ENCODE results near the gene ROBO1.
A peak's percentile ranks its signal among the peaks of the same experiment; 100 is the strongest.

The ROBO1 gene

GRCh38 chr3:78974181-78974790 lies 793.5 kb downstream of the ROBO1 start:
- no peak for DNase-seq (ENCODE audit: low spot score)

GRCh38 chr3:78972617-78973301 lies 795.0 kb downstream of the ROBO1 start:
- DNase-seq (ENCODE audit: low spot score): no peak

GRCh38 chr3:78970656-78971055 lies 797.1 kb downstream of the ROBO1 start:
- DNase-seq (ENCODE audit: low spot score): no peak

- DNase-seq (ENCODE audit: low spot score): no peak
These were observed 798.3 kb downstream of the ROBO1 start for GRCh38 chr3:78969483-78969882.

GRCh38 chr3:78967061-78967460 lies 800.7 kb downstream of the ROBO1 start:
- DNase-seq (ENCODE audit: low spot score): peak; percentile 37

GRCh38 chr3:78963771-78964170 lies 804.0 kb downstream of the ROBO1 start:
- DNase-seq (ENCODE audit: low spot score): no peak

GRCh38 chr3:78957456-78957855 lies 810.3 kb downstream of the ROBO1 start:
- DNase-seq (ENCODE audit: low spot score): no peak

- no peak for DNase-seq (ENCODE audit: low spot score)
These were observed 816.4 kb downstream of the ROBO1 start for GRCh38 chr3:78951342-78951945.

GRCh38 chr3:78941587-78941986 lies 826.2 kb downstream of the ROBO1 start:
- DNase-seq (ENCODE audit: low spot score): no peak

- DNase-seq (ENCODE audit: low spot score): no peak
These were observed 827.2 kb downstream of the ROBO1 start for GRCh38 chr3:78940626-78941025.

GRCh38 chr3:78940128-78940527 lies 827.7 kb downstream of the ROBO1 start:
- DNase-seq (ENCODE audit: low spot score): no peak

- DNase-seq (ENCODE audit: low spot score): no peak
These were observed 830.3 kb downstream of the ROBO1 start for GRCh38 chr3:78937475-78937874.

- DNase-seq (ENCODE audit: low spot score): no peak
These were observed 840.0 kb downstream of the ROBO1 start for GRCh38 chr3:78927759-78928158.

GRCh38 chr3:78926523-78926922 lies 841.3 kb downstream of the ROBO1 start:
- DNase-seq (ENCODE audit: low spot score): no peak

GRCh38 chr3:78924711-78925110 lies 843.1 kb downstream of the ROBO1 start:
- DNase-seq (ENCODE audit: low spot score): no peak

- DNase-seq (ENCODE audit: low spot score): peak; percentile 15
These were observed 848.6 kb downstream of the ROBO1 start for GRCh38 chr3:78919021-78919755.

- no peak for DNase-seq (ENCODE audit: low spot score)
These were observed 849.3 kb downstream of the ROBO1 start for GRCh38 chr3:78918361-78919020.

- no peak for DNase-seq (ENCODE audit: low spot score)
These were observed 850.3 kb downstream of the ROBO1 start for GRCh38 chr3:78917536-78917935.

GRCh38 chr3:78913711-78914110 lies 854.1 kb downstream of the ROBO1 start:
- DNase-seq (ENCODE audit: low spot score): no peak

GRCh38 chr3:78912687-78913086 lies 855.1 kb downstream of the ROBO1 start:
- DNase-seq (ENCODE audit: low spot score): no peak

- DNase-seq (ENCODE audit: low spot score): no peak
These were observed 855.5 kb downstream of the ROBO1 start for GRCh38 chr3:78912259-78912658.

- DNase-seq (ENCODE audit: low spot score): no peak
These were observed 856.4 kb downstream of the ROBO1 start for GRCh38 chr3:78911394-78911793.

Data from RKO (cell line).